Measurements from ENCODE around the gene RASSF7.

The RASSF7 gene

GRCh38 chr11:574632-575312 lies 14.0 kb downstream of the RASSF7 start:
- no peak overlapping the region for H3K27ac ChIP-seq
- H4K20me1 ChIP-seq (ENCODE audit: insufficient read depth), result peaks cover 27% of the 10 kb centered on the region
- no peaks in the 10 kb centered on the region for H3K36me3 ChIP-seq (ENCODE audit: insufficient read depth)
- H3K4me1 ChIP-seq (ENCODE audit: low read depth, poor library complexity, severe bottlenecking), result peaks cover 32% of the 10 kb centered on the region
- peaks cover 31% of the 10 kb centered on the region for H3K79me2 ChIP-seq (ENCODE audit: insufficient read depth, low read depth)
- no peak overlapping the region for H2AFZ ChIP-seq (ENCODE audit: low read depth)
- peak overlapping the region; percentile 73 for H3K4me2 ChIP-seq
- no peaks in the 10 kb centered on the region for H3K27me3 ChIP-seq (ENCODE audit: insufficient read depth, low read depth)
- no peak overlapping the region for H3K4me3 ChIP-seq (IDR thresholded peaks at IDR 0.05; ENCODE audit: insufficient read depth, low read depth, low read length)
- H3K9ac ChIP-seq, result no peak overlapping the region
- TF ChIP-seq, protein P1, sequence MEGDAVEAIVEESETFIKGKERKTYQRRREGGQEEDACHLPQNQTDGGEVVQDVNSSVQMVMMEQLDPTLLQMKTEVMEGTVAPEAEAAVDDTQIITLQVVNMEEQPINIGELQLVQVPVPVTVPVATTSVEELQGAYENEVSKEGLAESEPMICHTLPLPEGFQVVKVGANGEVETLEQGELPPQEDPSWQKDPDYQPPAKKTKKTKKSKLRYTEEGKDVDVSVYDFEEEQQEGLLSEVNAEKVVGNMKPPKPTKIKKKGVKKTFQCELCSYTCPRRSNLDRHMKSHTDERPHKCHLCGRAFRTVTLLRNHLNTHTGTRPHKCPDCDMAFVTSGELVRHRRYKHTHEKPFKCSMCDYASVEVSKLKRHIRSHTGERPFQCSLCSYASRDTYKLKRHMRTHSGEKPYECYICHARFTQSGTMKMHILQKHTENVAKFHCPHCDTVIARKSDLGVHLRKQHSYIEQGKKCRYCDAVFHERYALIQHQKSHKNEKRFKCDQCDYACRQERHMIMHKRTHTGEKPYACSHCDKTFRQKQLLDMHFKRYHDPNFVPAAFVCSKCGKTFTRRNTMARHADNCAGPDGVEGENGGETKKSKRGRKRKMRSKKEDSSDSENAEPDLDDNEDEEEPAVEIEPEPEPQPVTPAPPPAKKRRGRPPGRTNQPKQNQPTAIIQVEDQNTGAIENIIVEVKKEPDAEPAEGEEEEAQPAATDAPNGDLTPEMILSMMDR (conservative IDR thresholded peaks at IDR 0.05; ENCODE audit: low read depth, low read length), result no peak

- no peak overlapping the region for H3K4me3 ChIP-seq (IDR thresholded peaks at IDR 0.05; ENCODE audit: insufficient read depth, low read depth, low read length)
- no peak overlapping the region for H3K27ac ChIP-seq
- TF ChIP-seq, protein P1 (conservative IDR thresholded peaks at IDR 0.05; ENCODE audit: low read depth, low read length), result no peak
- H2AFZ ChIP-seq (ENCODE audit: low read depth), result peak overlapping the region; percentile 75
- H3K4me2 ChIP-seq, result peak overlapping the region; percentile 73
- H4K20me1 ChIP-seq (ENCODE audit: insufficient read depth), result peaks cover 33% of the 10 kb centered on the region
- H3K36me3 ChIP-seq (ENCODE audit: insufficient read depth), result no peaks in the 10 kb centered on the region
- H3K4me1 ChIP-seq (ENCODE audit: low read depth, poor library complexity, severe bottlenecking), result peaks cover 32% of the 10 kb centered on the region
- H3K27me3 ChIP-seq (ENCODE audit: insufficient read depth, low read depth), result no peaks in the 10 kb centered on the region
- H3K79me2 ChIP-seq (ENCODE audit: insufficient read depth, low read depth), result peaks cover 38% of the 10 kb centered on the region
- peak overlapping the region; percentile 39; the same call in 1 of the 2 replicates for H3K9ac ChIP-seq
These were observed 14.7 kb downstream of the RASSF7 start for GRCh38 chr11:575313-575995.

GRCh38 chr11:575996-576768 lies 15.4 kb downstream of the RASSF7 start, which contains the start of gene PHRF1:
Gene PHRF1 (plus strand): TSS chr11:576470. CDS start chr11:581513, 5,043 bp downstream.
- H3K4me2 ChIP-seq, result peak within 1 kb of the TSS; percentile 95
- H4K20me1 ChIP-seq (ENCODE audit: insufficient read depth), result peaks cover 40% of the 10 kb centered on the region
- H3K9ac ChIP-seq, result peak within 1 kb of the TSS; percentile 91
- H3K4me1 ChIP-seq (ENCODE audit: low read depth, poor library complexity, severe bottlenecking), result peaks cover 29% of the 10 kb centered on the region
- TF ChIP-seq, protein P1 (conservative IDR thresholded peaks at IDR 0.05; ENCODE audit: low read depth, low read length), result no peak
- peak within 1 kb of the TSS; percentile 83 for H3K27ac ChIP-seq
- no peaks in the 10 kb centered on the region for H3K27me3 ChIP-seq (ENCODE audit: insufficient read depth, low read depth)
- H2AFZ ChIP-seq (ENCODE audit: low read depth), result peak within 1 kb of the TSS; percentile 82
- H3K79me2 ChIP-seq (ENCODE audit: insufficient read depth, low read depth), result peaks cover 45% of the 10 kb centered on the region
- H3K36me3 ChIP-seq (ENCODE audit: insufficient read depth), result no peaks in the 10 kb centered on the region
- H3K4me3 ChIP-seq (IDR thresholded peaks at IDR 0.05; ENCODE audit: insufficient read depth, low read depth, low read length), result peak within 1 kb of the TSS; percentile 37

- peaks cover 53% of the 10 kb centered on the region for H3K79me2 ChIP-seq (ENCODE audit: insufficient read depth, low read depth)
- peaks cover 29% of the 10 kb centered on the region for H3K4me1 ChIP-seq (ENCODE audit: low read depth, poor library complexity, severe bottlenecking)
- TF ChIP-seq, protein P1 (conservative IDR thresholded peaks at IDR 0.05; ENCODE audit: low read depth, low read length), result no peak
- peak overlapping the region; percentile 23; the same call in 1 of the 2 replicates for H3K27ac ChIP-seq
- peak overlapping the region; percentile 37 for H3K4me3 ChIP-seq (IDR thresholded peaks at IDR 0.05; ENCODE audit: insufficient read depth, low read depth, low read length)
- H2AFZ ChIP-seq (ENCODE audit: low read depth), result no peak overlapping the region
- peaks cover 49% of the 10 kb centered on the region for H4K20me1 ChIP-seq (ENCODE audit: insufficient read depth)
- peak overlapping the region; percentile 91; the same call in 1 of the 2 replicates for H3K9ac ChIP-seq
- H3K27me3 ChIP-seq (ENCODE audit: insufficient read depth, low read depth), result no peaks in the 10 kb centered on the region
- peak overlapping the region; percentile 95 for H3K4me2 ChIP-seq
- H3K36me3 ChIP-seq (ENCODE audit: insufficient read depth), result no peaks in the 10 kb centered on the region
These were observed 16.2 kb downstream of the RASSF7 start for GRCh38 chr11:576811-577610.
